Stimulated activated CD4-positive, alpha-beta T cell treated with anti-CD3 and anti-CD28 coated beads, Interleukin-2, amount 100 ng/mL, for 48 hours (primary cell): ENCODE measurements around the gene HFE.

Experiments
- DNase-seq, 2 donors: peaks; one replicate each; pipeline ENCODE4 v3.0.0-alpha.2; 2020

The HFE gene

GRCh38 chr6:26140254-26140966, 53.2 kb downstream of the HFE start:
- DNase-seq: no peak

- DNase-seq: no peak
These were observed 53.7 kb downstream of the HFE start for GRCh38 chr6:26140967-26141294.

DNA sequence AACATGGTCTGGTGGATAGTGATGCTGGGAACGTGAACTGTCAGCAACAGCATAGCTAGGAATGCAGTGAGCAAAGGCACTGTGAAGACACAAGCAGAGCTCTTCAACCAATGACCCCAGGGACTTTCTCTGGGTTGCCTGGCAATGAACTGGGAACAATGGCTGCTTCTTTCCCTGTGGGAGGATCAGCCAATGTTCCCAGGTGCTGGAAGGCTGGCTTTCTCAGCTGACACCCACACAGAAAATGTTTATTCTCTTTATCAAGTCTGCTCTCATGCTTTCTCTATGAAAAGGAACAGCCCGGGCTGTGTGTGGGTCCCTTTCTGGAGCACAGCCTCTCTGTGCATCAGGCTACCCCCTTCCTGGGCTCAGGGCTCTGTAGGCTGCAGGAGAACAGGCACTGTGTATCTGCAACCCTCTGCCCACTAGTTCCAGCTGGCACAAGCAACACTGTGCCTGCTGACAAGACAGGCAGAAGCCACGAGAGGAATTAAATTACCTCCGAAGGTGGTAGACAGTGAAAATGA, 54.2 kb downstream of the HFE start:
- no peak for DNase-seq

DNA sequence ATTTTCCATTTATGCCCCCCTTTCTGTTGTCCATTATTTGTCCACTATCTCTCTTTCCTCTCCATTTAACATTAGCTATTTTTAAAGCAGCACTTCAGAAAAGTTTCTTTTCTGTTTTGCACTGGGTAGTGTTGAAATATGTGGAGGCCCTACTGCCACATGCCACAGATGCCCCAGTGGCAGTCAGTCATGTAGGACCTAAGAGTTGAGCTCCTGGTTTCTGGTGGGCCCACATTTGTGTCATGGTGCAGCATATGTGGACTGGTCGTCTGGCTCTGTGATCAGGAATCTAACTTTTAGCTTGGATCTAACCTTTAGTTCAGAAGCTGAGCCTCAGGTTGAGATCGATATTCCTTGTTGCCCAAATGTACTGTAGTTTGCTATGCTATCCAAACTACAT, 54.8 kb downstream of the HFE start:
- DNase-seq: no peak
